WTC11 (cell line): Measurements from ENCODE around the gene PFKFB3. TPM values are rescaled to one million over a fixed set of nuclear protein-coding genes. Genes with fewer than 3 reads are reported as not detected.
A peak's percentile ranks its signal among the peaks of the same experiment; 100 is the strongest.

ENCODE experiments used
- ATAC-seq: fragments of 200-7000 bp; cut with Tn5 transposase; 2 replicates; pipeline ENCODE4 v1.10.0; 2021; ENCODE audit warnings: mild to moderate bottlenecking, moderate library complexity
- Bru-seq: library from RNA; stranded (reverse); fragments of 400-500 nt; gene quantifications from one replicate; lab custom pipeline; 2021; lab: Mats Ljungman, UMichigan
- CTCF ChIA-PET: fragments of 300-600 bp; sonication (Branson Sonifier 250); formaldehyde crosslinking; loops from one replicate; lab custom pipeline; 2021; ENCODE audit warnings: antibody characterized with exemption; lab: Charles Lee
- POLR2A ChIA-PET: fragments of 350-600 bp; sonication (Branson Sonifier 250); formaldehyde crosslinking; loops from one replicate; lab custom pipeline; 2021; ENCODE audit warnings: antibody characterized with exemption; lab: Charles Lee
- DNase-seq: peaks from one replicate; pipeline ENCODE4 v3.0.0; 2021; ENCODE audit warnings: low spot score
- H3K27ac Mint-ChIP-seq: 2 replicates; pipeline ENCODE4 v1.8.0; 2021; ENCODE audit warnings: mixed read lengths
- H3K27me3 Mint-ChIP-seq: 2 replicates; pipeline ENCODE4 v1.8.0; 2021; ENCODE audit warnings: low read depth, mild to moderate bottlenecking, moderate library complexity, mixed read lengths
- H3K36me3 Mint-ChIP-seq: 2 replicates; pipeline ENCODE4 v1.8.0; 2021; ENCODE audit warnings: mixed read lengths
- H3K4me1 Mint-ChIP-seq: 2 replicates; pipeline ENCODE4 v1.8.0; 2022; ENCODE audit warnings: mixed read lengths
- H3K4me3 Mint-ChIP-seq: 2 replicates; pipeline ENCODE4 v1.8.0; 2021; ENCODE audit warnings: mild to moderate bottlenecking, moderate library complexity, mixed read lengths
- H3K9me3 Mint-ChIP-seq: 2 replicates; pipeline ENCODE4 v1.8.0; 2021; ENCODE audit warnings: mixed read lengths
- CTCF ChIP-seq: fragments of 200-600 bp; IDR thresholded peaks from 2 replicates; pipeline ENCODE4 v1.8.0; 2022; ENCODE audit warnings: antibody characterized with exemption
- ESRRA ChIP-seq: sonication (generic); formaldehyde crosslinking; IDR thresholded peaks from 2 replicates; pipeline ENCODE4 v1.8.1; 2022; ENCODE audit warnings: mild to moderate bottlenecking, missing genetic modification reagents, borderline replicate concordance
- ETV6 ChIP-seq: sonication (generic); formaldehyde crosslinking; IDR thresholded peaks from 2 replicates; pipeline ENCODE4 v1.8.1; 2022; ENCODE audit warnings: mild to moderate bottlenecking, missing genetic modification reagents
- FOXK1 ChIP-seq: sonication (generic); formaldehyde crosslinking; IDR thresholded peaks from 2 replicates; pipeline ENCODE4 v1.8.0; 2022; ENCODE audit warnings: mild to moderate bottlenecking, moderate library complexity, missing genetic modification reagents
- FOXP1 ChIP-seq: sonication (generic); formaldehyde crosslinking; IDR thresholded peaks from 2 replicates; pipeline ENCODE4 v1.8.0; 2022; ENCODE audit warnings: missing genetic modification reagents, mild to moderate bottlenecking, moderate library complexity, borderline replicate concordance
- HMGA2 ChIP-seq: fragments of 250-450 bp; sonication (Bioruptor Pico); IDR thresholded peaks from 2 replicates; pipeline ENCODE4 v1.4.0; 2021; ENCODE audit warnings: mild to moderate bottlenecking, moderate library complexity
- IRF2 ChIP-seq: sonication (generic); formaldehyde crosslinking; IDR thresholded peaks from 2 replicates; pipeline ENCODE4 v1.8.0; 2022; ENCODE audit warnings: low read depth, missing genetic modification reagents, borderline replicate concordance
- JAZF1 ChIP-seq: fragments of 250-450 bp; sonication (Bioruptor Pico); IDR thresholded peaks from 2 replicates; pipeline ENCODE4 v1.9.0; 2021; ENCODE audit warnings: moderate library complexity, mild to moderate bottlenecking, inconsistent platforms
- JUN ChIP-seq: sonication (generic); formaldehyde crosslinking; IDR thresholded peaks from 2 replicates; pipeline ENCODE4 v1.8.0; 2023; ENCODE audit warnings: mild to moderate bottlenecking, missing genetic modification reagents
- NFE2L1 ChIP-seq: sonication (generic); formaldehyde crosslinking; IDR thresholded peaks from 2 replicates; pipeline ENCODE4 v1.8.1; 2023; ENCODE audit warnings: missing genetic modification reagents
- NFYB ChIP-seq: sonication (generic); formaldehyde crosslinking; conservative IDR thresholded peaks from 2 replicates; pipeline ENCODE4 v1.8.0; 2022; ENCODE audit warnings: low read depth, missing genetic modification reagents
- NR1H2 ChIP-seq: sonication (generic); formaldehyde crosslinking; IDR thresholded peaks from 2 replicates; pipeline ENCODE4 v1.9.0; 2021; ENCODE audit warnings: mild to moderate bottlenecking, moderate library complexity, missing genetic modification reagents
- RELA ChIP-seq: sonication (generic); formaldehyde crosslinking; IDR thresholded peaks from 2 replicates; pipeline ENCODE4 v1.8.1; 2022; ENCODE audit warnings: missing genetic modification reagents, mild to moderate bottlenecking, borderline replicate concordance
- STAT6 ChIP-seq: sonication (generic); formaldehyde crosslinking; conservative IDR thresholded peaks from 2 replicates; pipeline ENCODE4 v1.8.1; 2023; ENCODE audit warnings: mild to moderate bottlenecking, low read depth, missing genetic modification reagents, moderate library complexity
- TCF7 ChIP-seq: sonication (generic); formaldehyde crosslinking; IDR thresholded peaks from 2 replicates; pipeline ENCODE4 v1.8.0; 2022; ENCODE audit warnings: mild to moderate bottlenecking, low read depth, missing genetic modification reagents, moderate library complexity
- TP53 ChIP-seq: sonication (generic); formaldehyde crosslinking; IDR thresholded peaks from 2 replicates; pipeline ENCODE4 v1.8.1; 2023; ENCODE audit warnings: mild to moderate bottlenecking, missing genetic modification reagents
- USF2 ChIP-seq: sonication (generic); formaldehyde crosslinking; IDR thresholded peaks from 2 replicates; pipeline ENCODE4 v1.8.1; 2023; ENCODE audit warnings: mild to moderate bottlenecking, missing genetic modification reagents, moderate library complexity
- ZMAT4 ChIP-seq: fragments of 250-450 bp; sonication (Bioruptor Pico); IDR thresholded peaks from 2 replicates; pipeline ENCODE4 v1.9.0; 2021; ENCODE audit warnings: mild to moderate bottlenecking
- ZNF232 ChIP-seq: sonication (generic); formaldehyde crosslinking; IDR thresholded peaks from 2 replicates; pipeline ENCODE4 v1.8.0; 2022; ENCODE audit warnings: mild to moderate bottlenecking, missing genetic modification reagents
- ZNF416 ChIP-seq: fragments of 250-450 bp; sonication (Bioruptor Pico); IDR thresholded peaks from 2 replicates; pipeline ENCODE4 v1.9.0; 2021; ENCODE audit warnings: mild to moderate bottlenecking, inconsistent platforms
- ZNF671 ChIP-seq: fragments of 250-450 bp; sonication (Bioruptor Pico); IDR thresholded peaks from 2 replicates; pipeline ENCODE4 v1.8.0; 2021; ENCODE audit warnings: mild to moderate bottlenecking
- long read RNA-seq, 3 experiments: library from RNA in 1 of 3; library from capped mRNA in 1 of 3; library from polyadenylated mRNA in 1 of 3; unstranded in 2 of 3; stranded (forward) in 1 of 3; transcript quantifications; one replicate each; pipeline ENCODE4 v2.0.0, GENCODE V29; 2021
- total RNA-seq: library from RNA; stranded (reverse); gene quantifications from 3 replicates; pipeline ENCODE4 v1.2.3, GENCODE V29; 2021
- TF ChIP-seq, protein P1 (sequence below): fragments of 250-450 bp; sonication (Bioruptor Pico); IDR thresholded peaks from 2 replicates; pipeline ENCODE4 v1.8.0; 2021; ENCODE audit warnings: mild to moderate bottlenecking
- TF ChIP-seq, protein P2 (sequence below): sonication (generic); formaldehyde crosslinking; IDR thresholded peaks from 2 replicates; pipeline ENCODE4 v1.8.1; 2023; ENCODE audit warnings: mild to moderate bottlenecking, missing genetic modification reagents, moderate library complexity
- TF ChIP-seq, protein P3 (sequence below): sonication (generic); formaldehyde crosslinking; IDR thresholded peaks from 2 replicates; pipeline ENCODE4 v1.8.0; 2022; ENCODE audit warnings: missing genetic modification reagents

PFKFB3 gene
- total RNA-seq = 30.6 to 42.5 TPM (median 40.7 TPM) in 3 replicates
- Bru-seq, nascent RNA = percentile 71 among the genes with signal in this experiment
- long read RNA-seq, experiment 1, full-length matches to known transcripts = 114 of 160 reads
- long read RNA-seq, experiment 1, partial matches to known transcripts = 29 of 160 reads
- long read RNA-seq, experiment 1, other reads (novel, unspliced or antisense) = 17 of 160 reads
- long read RNA-seq, experiment 2, full-length matches to known transcripts = 5 of 33 reads
- long read RNA-seq, experiment 2, partial matches to known transcripts = 5 of 33 reads
- long read RNA-seq, experiment 2, other reads (novel, unspliced or antisense) = 23 of 33 reads
- long read RNA-seq, experiment 3, partial matches to known transcripts = 0 of 3 reads
- long read RNA-seq, experiment 3, other reads (novel, unspliced or antisense) = 3 of 3 reads

DNA sequence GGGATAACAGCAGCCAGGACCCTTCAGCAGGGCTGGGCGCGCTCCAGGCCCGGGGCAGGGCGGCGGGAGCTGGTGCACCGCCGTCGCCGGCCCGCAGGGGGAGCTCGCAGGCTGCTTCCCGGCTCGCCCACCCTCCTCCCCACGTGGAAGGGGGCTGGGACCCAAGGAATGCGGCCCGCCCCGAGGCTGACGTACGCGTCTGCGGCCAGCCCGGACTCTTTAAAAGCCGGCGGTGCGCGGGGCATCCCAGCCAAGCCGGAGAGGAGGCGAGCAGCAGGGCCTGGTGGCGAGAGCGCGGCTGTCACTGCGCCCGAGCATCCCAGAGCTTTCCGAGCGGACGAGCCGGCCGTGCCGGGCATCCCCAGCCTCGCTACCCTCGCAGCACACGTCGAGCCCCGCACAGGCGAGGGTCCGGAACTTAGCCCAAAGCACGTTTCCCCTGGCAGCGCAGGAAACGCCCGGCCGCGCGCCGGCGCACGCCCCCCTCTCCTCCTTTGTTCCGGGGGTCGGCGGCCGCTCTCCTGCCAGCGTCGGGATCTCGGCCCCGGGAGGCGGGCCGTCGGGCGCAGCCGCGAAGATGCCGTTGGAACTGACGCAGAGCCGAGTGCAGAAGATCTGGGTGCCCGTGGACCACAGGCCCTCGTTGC is at the start of gene PFKFB3:
TSS of gene PFKFB3 (plus strand) at position 249 of the 647 bp plus-strand sequence. CDS start at position 578, 329 bp downstream.
- peaks cover 11% of the 10 kb centered on the region for H3K36me3 Mint-ChIP-seq
- H3K9me3 Mint-ChIP-seq = no peaks in the 10 kb centered on the region
- peak; percentile 80 for ATAC-seq
- DNase-seq = peak; percentile 97
- H3K4me3 Mint-ChIP-seq = peak within 1 kb of the TSS; percentile 97
- peaks cover 53% of the 10 kb centered on the region for H3K27me3 Mint-ChIP-seq
- POLR2A ChIA-PET = interaction anchor here (0.6 to 1.8 kb wide), 23 partner anchors 8 to 346 kb away, joined by 3 to 33 read pairs (median 3); partner anchors contain the start of genes ANKRD16 and FBH1
- H3K27ac Mint-ChIP-seq = peak within 1 kb of the TSS; percentile 94
- H3K4me1 Mint-ChIP-seq = peaks cover 21% of the 10 kb centered on the region
- CTCF ChIA-PET = interaction anchor here (0.6 to 4.6 kb wide), 56 partner anchors 9 to 378 kb away, joined by 3 to 160 read pairs (median 4); partner anchors contain the start of genes ANKRD16 and FBH1
- TF ChIP-seq HMGA2 (CRISPR knock-in tag) = no peak
- TF ChIP-seq, protein P1, sequence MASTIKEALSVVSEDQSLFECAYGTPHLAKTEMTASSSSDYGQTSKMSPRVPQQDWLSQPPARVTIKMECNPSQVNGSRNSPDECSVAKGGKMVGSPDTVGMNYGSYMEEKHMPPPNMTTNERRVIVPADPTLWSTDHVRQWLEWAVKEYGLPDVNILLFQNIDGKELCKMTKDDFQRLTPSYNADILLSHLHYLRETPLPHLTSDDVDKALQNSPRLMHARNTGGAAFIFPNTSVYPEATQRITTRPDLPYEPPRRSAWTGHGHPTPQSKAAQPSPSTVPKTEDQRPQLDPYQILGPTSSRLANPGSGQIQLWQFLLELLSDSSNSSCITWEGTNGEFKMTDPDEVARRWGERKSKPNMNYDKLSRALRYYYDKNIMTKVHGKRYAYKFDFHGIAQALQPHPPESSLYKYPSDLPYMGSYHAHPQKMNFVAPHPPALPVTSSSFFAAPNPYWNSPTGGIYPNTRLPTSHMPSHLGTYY (CRISPR knock-in tag) = peak; percentile 53; the same call in 1 of the 2 replicates
- TF ChIP-seq TP53 = peak; percentile 84
- peak; percentile 77 for TF ChIP-seq FOXP1
- TF ChIP-seq NFE2L1 (CRISPR knock-in tag) = peak; percentile 75
- TF ChIP-seq JAZF1 (CRISPR knock-in tag) = no peak
- peak; percentile 85 for TF ChIP-seq ZNF416
- no peak for TF ChIP-seq NR1H2 (CRISPR knock-in tag)
- peak; percentile 75 for TF ChIP-seq ZMAT4 (CRISPR knock-in tag)
- peak; percentile 82; the same call in 1 of the 2 replicates for TF ChIP-seq TCF7 (CRISPR knock-in tag)
- peak; percentile 67 for TF ChIP-seq FOXK1 (CRISPR knock-in tag)
- TF ChIP-seq, protein P2, sequence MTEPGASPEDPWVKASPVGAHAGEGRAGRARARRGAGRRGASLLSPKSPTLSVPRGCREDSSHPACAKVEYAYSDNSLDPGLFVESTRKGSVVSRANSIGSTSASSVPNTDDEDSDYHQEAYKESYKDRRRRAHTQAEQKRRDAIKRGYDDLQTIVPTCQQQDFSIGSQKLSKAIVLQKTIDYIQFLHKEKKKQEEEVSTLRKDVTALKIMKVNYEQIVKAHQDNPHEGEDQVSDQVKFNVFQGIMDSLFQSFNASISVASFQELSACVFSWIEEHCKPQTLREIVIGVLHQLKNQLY (CRISPR knock-in tag) = 0 out of 2 replicates have a peak, but pooled peaks have one; percentile 2
- no peak for TF ChIP-seq NFYB (CRISPR knock-in tag)
- TF ChIP-seq JUN (CRISPR knock-in tag) = peak; percentile 92
- peak; percentile 78 for TF ChIP-seq ETV6 (CRISPR knock-in tag)
- peak; percentile 47; the same call in 1 of the 2 replicates for TF ChIP-seq STAT6
- TF ChIP-seq, protein P3, sequence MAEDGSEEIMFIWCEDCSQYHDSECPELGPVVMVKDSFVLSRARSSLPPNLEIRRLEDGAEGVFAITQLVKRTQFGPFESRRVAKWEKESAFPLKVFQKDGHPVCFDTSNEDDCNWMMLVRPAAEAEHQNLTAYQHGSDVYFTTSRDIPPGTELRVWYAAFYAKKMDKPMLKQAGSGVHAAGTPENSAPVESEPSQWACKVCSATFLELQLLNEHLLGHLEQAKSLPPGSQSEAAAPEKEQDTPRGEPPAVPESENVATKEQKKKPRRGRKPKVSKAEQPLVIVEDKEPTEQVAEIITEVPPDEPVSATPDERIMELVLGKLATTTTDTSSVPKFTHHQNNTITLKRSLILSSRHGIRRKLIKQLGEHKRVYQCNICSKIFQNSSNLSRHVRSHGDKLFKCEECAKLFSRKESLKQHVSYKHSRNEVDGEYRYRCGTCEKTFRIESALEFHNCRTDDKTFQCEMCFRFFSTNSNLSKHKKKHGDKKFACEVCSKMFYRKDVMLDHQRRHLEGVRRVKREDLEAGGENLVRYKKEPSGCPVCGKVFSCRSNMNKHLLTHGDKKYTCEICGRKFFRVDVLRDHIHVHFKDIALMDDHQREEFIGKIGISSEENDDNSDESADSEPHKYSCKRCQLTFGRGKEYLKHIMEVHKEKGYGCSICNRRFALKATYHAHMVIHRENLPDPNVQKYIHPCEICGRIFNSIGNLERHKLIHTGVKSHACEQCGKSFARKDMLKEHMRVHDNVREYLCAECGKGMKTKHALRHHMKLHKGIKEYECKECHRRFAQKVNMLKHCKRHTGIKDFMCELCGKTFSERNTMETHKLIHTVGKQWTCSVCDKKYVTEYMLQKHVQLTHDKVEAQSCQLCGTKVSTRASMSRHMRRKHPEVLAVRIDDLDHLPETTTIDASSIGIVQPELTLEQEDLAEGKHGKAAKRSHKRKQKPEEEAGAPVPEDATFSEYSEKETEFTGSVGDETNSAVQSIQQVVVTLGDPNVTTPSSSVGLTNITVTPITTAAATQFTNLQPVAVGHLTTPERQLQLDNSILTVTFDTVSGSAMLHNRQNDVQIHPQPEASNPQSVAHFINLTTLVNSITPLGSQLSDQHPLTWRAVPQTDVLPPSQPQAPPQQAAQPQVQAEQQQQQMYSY (CRISPR knock-in tag) = no peak
- 0 out of 2 replicates have a peak, but pooled peaks have one; percentile 55 for TF ChIP-seq RELA (CRISPR knock-in tag)
- TF ChIP-seq ZNF671 (CRISPR knock-in tag) = no peak; the same call in 1 of the 2 replicates
- TF ChIP-seq ESRRA (CRISPR knock-in tag) = peak; percentile 48; the same call in 1 of the 2 replicates
- TF ChIP-seq ZNF232 (CRISPR knock-in tag) = peak; percentile 88; the same call in 1 of the 2 replicates
- TF ChIP-seq USF2 (CRISPR knock-in tag) = peak; percentile 70
- peak; percentile 71; the same call in 1 of the 2 replicates for TF ChIP-seq IRF2 (CRISPR knock-in tag)
- TF ChIP-seq CTCF = peak; percentile 94
